A673 (cell line): ENCODE data around the gene TTC21A. TPM values are rescaled to one million over a fixed set of nuclear protein-coding genes. Genes with fewer than 3 reads are reported as not detected.

ENCODE experiments used
- BruUV-seq: library from RNA; stranded (reverse); fragments of 400-500 nt; replicated peaks from 2 replicates; lab custom pipeline; 2021; lab: Mats Ljungman, UMichigan
- CTCF ChIA-PET: fragments of 300-600 bp; sonication (Branson Sonifier 250); formaldehyde crosslinking; loops from one replicate; lab custom pipeline; 2022; ENCODE audit warnings: antibody characterized with exemption; lab: Charles Lee
- POLR2A ChIA-PET: fragments of 300-600 bp; sonication (Branson Sonifier 250); formaldehyde crosslinking; loops from one replicate; lab custom pipeline; 2022; ENCODE audit warnings: antibody characterized with exemption; ENCODE audit not compliant: low non-redundant PET; lab: Charles Lee
- DNase-seq: peaks from one replicate; pipeline ENCODE4 v3.0.0-alpha.2; 2015; ENCODE audit warnings: low spot score
- H3K27ac ChIP-seq: fragments of 200-600 bp; sonication (generic); 2 replicates; pipeline ENCODE4 v1.5.1; 2016; ENCODE audit warnings: mixed run types, low read depth, mild to moderate bottlenecking, mixed read lengths, antibody characterized with exemption, low read length; ENCODE audit not compliant: poor library complexity, severe bottlenecking
- H3K27me3 ChIP-seq: fragments of 200-600 bp; sonication (generic); replicated peaks from 2 replicates; pipeline ENCODE4 v1.6.1; 2017; ENCODE audit warnings: mixed run types, low read depth, mild to moderate bottlenecking, mixed read lengths, antibody characterized with exemption, low read length; ENCODE audit not compliant: insufficient read depth, poor library complexity
- H3K36me3 ChIP-seq: fragments of 200-600 bp; sonication (generic); 2 replicates; pipeline ENCODE4 v1.6.1; 2016; ENCODE audit warnings: mixed run types, mild to moderate bottlenecking, mixed read lengths, antibody characterized with exemption, low read length; ENCODE audit not compliant: insufficient read depth, poor library complexity, severe bottlenecking
- H3K4me1 ChIP-seq: fragments of 200-600 bp; sonication (generic); 2 replicates; pipeline ENCODE4 v1.6.1; 2017; ENCODE audit warnings: mixed run types, mild to moderate bottlenecking, mixed read lengths, antibody characterized with exemption, low read length; ENCODE audit not compliant: insufficient read depth, poor library complexity, severe bottlenecking
- H3K4me3 ChIP-seq: fragments of 200-600 bp; sonication (generic); 2 replicates; pipeline ENCODE4 v1.5.1; 2016; ENCODE audit warnings: low read depth, mixed run types, mild to moderate bottlenecking, mixed read lengths, low read length; ENCODE audit not compliant: poor library complexity, severe bottlenecking
- H3K9me3 ChIP-seq: fragments of 200-600 bp; sonication (generic); 2 replicates; pipeline ENCODE4 v1.6.1; 2016; ENCODE audit warnings: mixed run types, low read depth, mild to moderate bottlenecking, mixed read lengths, antibody characterized with exemption, low read length; ENCODE audit not compliant: poor library complexity, severe bottlenecking
- CTCF ChIP-seq: fragments of 300-800, 200-600 bp; sonication (generic); conservative IDR thresholded peaks from 2 replicates; pipeline ENCODE4 v1.5.1; 2017; ENCODE audit warnings: low read depth, mild to moderate bottlenecking, antibody characterized with exemption, low read length, moderate library complexity, mixed read lengths
- EZH2 ChIP-seq: fragments of 200-600 bp; sonication (generic); IDR thresholded peaks from 2 replicates; pipeline ENCODE4 v1.6.1; 2017; ENCODE audit warnings: borderline replicate concordance, low read depth, mild to moderate bottlenecking, mixed read lengths, antibody characterized with exemption, low read length; ENCODE audit not compliant: poor library complexity, severe bottlenecking
- intact Hi-C: fragments of 100-400 bp; cut with micrococcal nuclease; formaldehyde crosslinking; loops from one replicate; pipeline ENCODE4 v1.10.0; 2022; ENCODE audit not compliant: unreplicated experiment
- total RNA-seq: library from RNA; stranded (reverse); gene quantifications from 2 replicates; pipeline ENCODE4 v1.2.3, GENCODE V29; 2021

The TTC21A gene
- total RNA-seq, 1 experiment from 2014 or later, result 1.4 TPM

DNA sequence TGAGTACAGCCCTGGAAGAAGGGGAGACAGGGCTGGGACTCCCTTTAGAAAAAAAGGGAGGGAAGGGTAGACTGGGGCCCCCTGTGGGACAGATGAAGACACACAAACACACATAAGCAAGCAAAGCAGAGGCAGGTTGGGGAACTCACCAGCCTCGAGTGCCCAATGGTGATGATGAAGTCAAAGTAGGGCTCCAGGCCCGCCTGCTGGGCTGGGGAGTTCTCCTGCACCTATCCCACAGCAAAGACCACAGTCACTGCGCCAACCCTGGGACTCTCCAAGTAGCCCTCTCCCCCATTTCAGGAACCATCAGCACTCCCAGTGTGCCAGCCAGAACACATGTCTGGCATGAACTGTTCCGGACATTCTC is 4.2 kb upstream of the TTC21A start:
- H3K4me1 ChIP-seq, result no peaks in the 10 kb centered on the region
- no peaks in the 10 kb centered on the region for H3K9me3 ChIP-seq
- no TSS peak for BruUV-seq
- H3K27me3 ChIP-seq, result no peaks in the 10 kb centered on the region
- H3K4me3 ChIP-seq, result no peak overlapping the region
- H3K27ac ChIP-seq, result no peak overlapping the region
- ChIA-PET CTCF (no interaction called here), POLR2A (no interaction called here)
- intact Hi-C loops, result loop anchor here (5.0 to 10.0 kb wide), 2 partner anchors 81 to 184 kb away; no protein-coding TSS in a partner anchor
- TF ChIP-seq EZH2 (no peak), CTCF (no peak; the same call in 1 of the 2 replicates)
- H3K36me3 ChIP-seq, result peaks cover 5% of the 10 kb centered on the region
- DNase-seq, result no peak

DNA sequence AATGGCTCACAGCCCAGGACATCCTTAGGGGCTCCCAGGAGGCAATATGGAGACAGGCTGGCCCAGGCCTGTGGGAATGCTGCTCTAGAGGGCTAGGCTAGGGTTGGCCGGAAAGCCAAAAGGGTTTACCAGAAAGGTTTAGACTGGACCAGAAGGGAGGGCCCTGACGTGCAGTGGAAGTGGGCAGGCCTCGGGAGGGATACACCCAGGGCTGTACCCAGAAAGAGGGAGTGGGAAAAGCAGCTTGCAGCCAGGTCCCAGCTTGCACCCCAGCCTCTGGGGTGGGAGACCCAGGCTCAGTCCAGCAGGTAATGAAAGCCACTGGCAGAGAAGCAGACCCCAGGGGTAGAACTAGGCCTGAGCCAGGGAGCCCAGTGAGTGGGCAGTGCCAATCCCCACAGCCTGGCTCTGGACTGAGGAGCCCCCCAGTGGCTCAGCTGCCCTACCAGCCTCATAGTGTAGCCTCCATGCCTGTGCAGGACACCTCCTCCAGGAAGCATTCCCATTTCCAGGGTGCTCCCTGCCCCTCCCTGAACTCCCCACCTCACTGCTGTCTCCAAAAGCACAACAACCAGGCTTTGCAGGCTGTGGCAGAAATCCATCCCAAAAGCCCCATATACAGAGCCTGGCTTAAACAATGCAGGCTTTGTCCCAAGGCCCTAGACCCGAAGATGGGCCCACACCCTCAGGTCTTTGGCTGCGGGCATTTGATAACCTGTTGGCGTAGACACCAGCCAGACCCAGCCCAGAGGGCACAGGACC is 3.5 kb upstream of the TTC21A start:
- Histone ChIP-seq H3K9me3 (no peaks in the 10 kb centered on the region), H3K27me3 (no peaks in the 10 kb centered on the region), H3K27ac (no peak overlapping the region), H3K36me3 (peaks cover 1% of the 10 kb centered on the region), H3K4me3 (no peak overlapping the region), H3K4me1 (no peaks in the 10 kb centered on the region)
- no TSS peak for BruUV-seq
- intact Hi-C loops, result loop anchor here (5.0 to 10.0 kb wide), 2 partner anchors 81 to 183 kb away; no protein-coding TSS in a partner anchor
- no peak for TF ChIP-seq CTCF
- CTCF ChIA-PET, result no interaction called here
- DNase-seq, result no peak
- POLR2A ChIA-PET, result no interaction called here

GRCh38 chr3:39104961-39105686 is 2.4 kb upstream of the TTC21A start:
- Histone ChIP-seq H3K27me3 (no peaks in the 10 kb centered on the region), H3K27ac (no peak overlapping the region), H3K36me3 (no peaks in the 10 kb centered on the region), H3K4me3 (no peak overlapping the region), H3K9me3 (no peaks in the 10 kb centered on the region), H3K4me1 (no peaks in the 10 kb centered on the region)
- DNase-seq, result no peak
- TF ChIP-seq EZH2, result no peak
- no peak for TF ChIP-seq CTCF
- POLR2A ChIA-PET, result no interaction called here
- intact Hi-C loops, result loop anchor here (5.0 to 10.0 kb wide), 2 partner anchors 80 to 182 kb away; no protein-coding TSS in a partner anchor
- CTCF ChIA-PET, result no interaction called here
- BruUV-seq, result no TSS peak
